ENCODE measurements around the gene ARPC5L. TPM values are rescaled to one million over a fixed set of nuclear protein-coding genes. Genes with fewer than 3 reads are reported as not detected.
A peak's percentile ranks its signal among the peaks of the same experiment; 100 is the strongest.

Gene ARPC5L
- total and polyA plus RNA-seq, 2 experiments from 2014 or later: 44.0 to 84.4 TPM

GRCh38 chr9:124863371-124863871, 1.5 kb downstream of the ARPC5L start:
- Histone ChIP-seq H3K4me1 (ENCODE audit: insufficient read depth) (peaks cover 23% of the 10 kb centered on the region), H3K9me3 (ENCODE audit: low read depth) (no peaks in the 10 kb centered on the region), H3K27ac (no peak overlapping the region), H3K4me2 (no peak overlapping the region), H3K27me3 (no peaks in the 10 kb centered on the region), H2AFZ (no peak overlapping the region), H3K4me3 (no peak overlapping the region), H3K9me2 (replicated peaks; ENCODE audit: insufficient read depth) (no peaks in the 10 kb centered on the region), H4K20me1 (ENCODE audit: insufficient read depth, poor library complexity, severe bottlenecking) (peaks cover 33% of the 10 kb centered on the region), H3K36me3 (replicated peaks; ENCODE audit: insufficient read depth, low read depth) (no peaks in the 10 kb centered on the region), H3K79me2 (peaks cover 44% of the 10 kb centered on the region)
- DNase-seq (ENCODE audit: low spot score): no peak
- 88% methylated on average over 7 of the region's 7 CpGs for WGBS (ENCODE audit: low lambda C conversion rate, missing lambda C conversion rate)
- TF ChIP-seq EZH2 (IDR thresholded peaks at IDR 0.05; ENCODE audit: borderline replicate concordance) (no peak), EZH2phosphoT487 (IDR thresholded peaks at IDR 0.05; ENCODE audit: low read depth, severe bottlenecking, unreplicated experiment) (no peak), CTCF (IDR thresholded peaks at IDR 0.05; ENCODE audit: poor library complexity) (no peak)

- Histone ChIP-seq H4K20me1 (ENCODE audit: insufficient read depth, poor library complexity, severe bottlenecking) (peaks cover 22% of the 10 kb centered on the region), H3K27me3 (no peaks in the 10 kb centered on the region), H3K27ac (peak overlapping the region; percentile 100), H3K4me2 (peak overlapping the region; percentile 96), H3K4me3 (peak overlapping the region; percentile 98), H3K4me1 (ENCODE audit: insufficient read depth) (peaks cover 25% of the 10 kb centered on the region), H3K9me3 (ENCODE audit: low read depth) (no peaks in the 10 kb centered on the region), H3K79me2 (peaks cover 63% of the 10 kb centered on the region), H3K9me2 (replicated peaks; ENCODE audit: insufficient read depth) (no peaks in the 10 kb centered on the region), H2AFZ (peak overlapping the region; percentile 87), H3K36me3 (replicated peaks; ENCODE audit: insufficient read depth, low read depth) (no peaks in the 10 kb centered on the region)
- WGBS (ENCODE audit: low lambda C conversion rate, missing lambda C conversion rate): 2% methylated on average over 73 of the region's 101 CpGs
- TF ChIP-seq EZH2 (IDR thresholded peaks at IDR 0.05; ENCODE audit: borderline replicate concordance) (no peak), EZH2phosphoT487 (IDR thresholded peaks at IDR 0.05; ENCODE audit: low read depth, severe bottlenecking, unreplicated experiment) (no peak), CTCF (IDR thresholded peaks at IDR 0.05; ENCODE audit: poor library complexity) (peak; percentile 21)
- peak; percentile 95 for DNase-seq (ENCODE audit: low spot score)
These were observed 6.9 kb downstream of the ARPC5L start for GRCh38 chr9:124868511-124869465.

- Histone ChIP-seq H3K4me2 (peak overlapping the region; percentile 92), H3K4me1 (ENCODE audit: insufficient read depth) (peaks cover 25% of the 10 kb centered on the region), H3K4me3 (peak overlapping the region; percentile 98), H3K27ac (peak overlapping the region; percentile 100), H3K36me3 (replicated peaks; ENCODE audit: insufficient read depth, low read depth) (no peaks in the 10 kb centered on the region), H3K79me2 (peaks cover 70% of the 10 kb centered on the region), H4K20me1 (ENCODE audit: insufficient read depth, poor library complexity, severe bottlenecking) (peaks cover 25% of the 10 kb centered on the region), H3K9me3 (ENCODE audit: low read depth) (no peaks in the 10 kb centered on the region), H3K27me3 (no peaks in the 10 kb centered on the region), H2AFZ (peak overlapping the region; percentile 41), H3K9me2 (replicated peaks; ENCODE audit: insufficient read depth) (no peaks in the 10 kb centered on the region)
- 1% methylated on average over 27 of the region's 41 CpGs for WGBS (ENCODE audit: low lambda C conversion rate, missing lambda C conversion rate)
- DNase-seq (ENCODE audit: low spot score): peak; percentile 64
- no peak for TF ChIP-seq EZH2phosphoT487 (IDR thresholded peaks at IDR 0.05; ENCODE audit: low read depth, severe bottlenecking, unreplicated experiment)
- no peak for TF ChIP-seq EZH2 (IDR thresholded peaks at IDR 0.05; ENCODE audit: borderline replicate concordance)
- no peak for TF ChIP-seq CTCF (IDR thresholded peaks at IDR 0.05; ENCODE audit: poor library complexity)
These were observed 7.6 kb downstream of the ARPC5L start for GRCh38 chr9:124869466-124869985.
